Immature natural killer cell (primary cell): ENCODE data around the gene RSRC1. TPM values are rescaled to one million over a fixed set of nuclear protein-coding genes. Genes with fewer than 3 reads are reported as not detected.

Experiments used
- DNase-seq, 3 donors: peaks; one replicate each; pipeline ENCODE4 v3.0.0; 2022; ENCODE audit warnings: mixed read lengths in 1 of 3
- H3K27ac Mint-ChIP-seq, 6 donors: one replicate each; pipeline ENCODE4 v1.8.0; 2020; ENCODE audit warnings: mixed read lengths in 6 of 6, mild to moderate bottlenecking in 5 of 6, inconsistent platforms in 4 of 6, moderate library complexity in 3 of 6
- H3K27me3 Mint-ChIP-seq, 3 donors: one replicate each; pipeline ENCODE4 v1.8.0; 2020 to 2021; ENCODE audit warnings: low read depth in 3 of 3, mild to moderate bottlenecking in 3 of 3, mixed read lengths in 3 of 3, moderate library complexity in 3 of 3, inconsistent platforms in 1 of 3
- H3K36me3 Mint-ChIP-seq, 3 donors: one replicate each; pipeline ENCODE4 v1.8.0; 2020; ENCODE audit warnings: mixed read lengths in 3 of 3, inconsistent platforms in 2 of 3, mild to moderate bottlenecking in 2 of 3
- H3K4me1 Mint-ChIP-seq, 2 donors: one replicate each; pipeline ENCODE4 v1.8.0; 2020; ENCODE audit warnings: inconsistent platforms in 2 of 2, mild to moderate bottlenecking in 2 of 2, mixed read lengths in 2 of 2, moderate library complexity in 1 of 2
- H3K4me3 Mint-ChIP-seq, 5 donors: one replicate each; pipeline ENCODE4 v1.8.0; 2020; ENCODE audit warnings: mild to moderate bottlenecking in 5 of 5, mixed read lengths in 5 of 5, inconsistent platforms in 3 of 5, moderate library complexity in 3 of 5
- H3K9me3 Mint-ChIP-seq, 6 donors: one replicate each; pipeline ENCODE4 v1.8.0; 2020; ENCODE audit warnings: mild to moderate bottlenecking in 6 of 6, mixed read lengths in 6 of 6, inconsistent platforms in 4 of 6, moderate library complexity in 3 of 6
- polyA plus RNA-seq, 3 donors: library from polyadenylated mRNA; unstranded; fragments of 300-500 nt; fragmentation: Illumina TruSeq; gene quantifications; one replicate each; pipeline ENCODE4 v1.2.3, GENCODE V29; 2021

RSRC1 gene
- polyA plus RNA-seq, 3 donors from 2014 or later = 15.4 to 37.9 (median 37.1) TPM

GRCh38 chr3:158552124-158552523 is 442.2 kb downstream of the RSRC1 start:
- Mint-ChIP-seq H3K27me3 (peaks cover 0 to 5% (median 4%) of the 10 kb centered on the region in 3 donors), H3K9me3 (peaks cover 0 to 4% (median 0%) of the 10 kb centered on the region in 6 donors), H3K27ac (no peak overlapping the region)

GRCh38 chr3:158559504-158559903 is 449.6 kb downstream of the RSRC1 start:
- H3K27ac Mint-ChIP-seq = no peak overlapping the region
- DNase-seq = no peak
- no peaks in the 10 kb centered on the region for H3K4me1 Mint-ChIP-seq
- H3K4me3 Mint-ChIP-seq = no peak overlapping the region
- peaks cover under 1 to 5% (median 3%) of the 10 kb centered on the region in 3 donors for H3K27me3 Mint-ChIP-seq
- H3K9me3 Mint-ChIP-seq = peaks cover 0 to 5% (median 0%) of the 10 kb centered on the region in 6 donors
- no peaks in the 10 kb centered on the region for H3K36me3 Mint-ChIP-seq

More at GRCh38 chr3:158552124-158552523, 442.2 kb downstream of the RSRC1 start:
- Mint-ChIP-seq H3K4me3 (no peak overlapping the region), H3K36me3 (peaks cover 7 to 23% (median 13%) of the 10 kb centered on the region in 3 donors), H3K4me1 (no peaks in the 10 kb centered on the region)
- DNase-seq = no peak

- peaks cover 0 to 11% (median 0%) of the 10 kb centered on the region in 6 donors for H3K9me3 Mint-ChIP-seq
- H3K4me1 Mint-ChIP-seq = no peaks in the 10 kb centered on the region
- H3K27ac Mint-ChIP-seq = no peak overlapping the region
- peaks cover 2 to 10% (median 6%) of the 10 kb centered on the region in 3 donors for H3K27me3 Mint-ChIP-seq
- no peak overlapping the region for H3K4me3 Mint-ChIP-seq
- H3K36me3 Mint-ChIP-seq = no peaks in the 10 kb centered on the region
- no peak for DNase-seq
Observed at GRCh38 chr3:158560979-158561378, 451.1 kb downstream of the RSRC1 start.

- Mint-ChIP-seq H3K9me3 (peaks cover 0 to 9% (median 0%) of the 10 kb centered on the region in 6 donors), H3K27me3 (peaks cover 2 to 12% (median 8%) of the 10 kb centered on the region in 3 donors), H3K36me3 (no peaks in the 10 kb centered on the region), H3K4me1 (no peaks in the 10 kb centered on the region), H3K27ac (no peak overlapping the region), H3K4me3 (no peak overlapping the region)
- no peak for DNase-seq
Observed at GRCh38 chr3:158562674-158563073, 452.8 kb downstream of the RSRC1 start.

GRCh38 chr3:158563076-158563475 is 453.2 kb downstream of the RSRC1 start:
- DNase-seq = no peak
- H3K4me1 Mint-ChIP-seq = no peaks in the 10 kb centered on the region
- H3K36me3 Mint-ChIP-seq = no peaks in the 10 kb centered on the region
- H3K27ac Mint-ChIP-seq = no peak overlapping the region
- H3K9me3 Mint-ChIP-seq = peaks cover 0 to 12% (median under 1%) of the 10 kb centered on the region in 6 donors
- H3K4me3 Mint-ChIP-seq = no peak overlapping the region
- peaks cover 2 to 15% (median 8%) of the 10 kb centered on the region in 3 donors for H3K27me3 Mint-ChIP-seq

GRCh38 chr3:158565076-158565475 is 455.2 kb downstream of the RSRC1 start:
- Mint-ChIP-seq H3K9me3 (peaks cover 0 to 14% (median 2%) of the 10 kb centered on the region in 6 donors), H3K27me3 (peaks cover 2 to 15% (median 12%) of the 10 kb centered on the region in 3 donors), H3K4me3 (no peak overlapping the region), H3K4me1 (peaks cover 0 to under 1% of the 10 kb centered on the region in 2 donors), H3K27ac (no peak overlapping the region), H3K36me3 (no peaks in the 10 kb centered on the region)
- DNase-seq = no peak

GRCh38 chr3:158568784-158569183 is 458.9 kb downstream of the RSRC1 start:
- Mint-ChIP-seq H3K4me1 (peaks cover 11 to 14% of the 10 kb centered on the region in 2 donors), H3K27ac (no peak overlapping the region), H3K27me3 (peaks cover 5 to 20% (median 20%) of the 10 kb centered on the region in 3 donors), H3K9me3 (peaks cover 0 to 19% (median 3%) of the 10 kb centered on the region in 6 donors), H3K36me3 (no peaks in the 10 kb centered on the region), H3K4me3 (no peak overlapping the region)
- no peak for DNase-seq

GRCh38 chr3:158569794-158570193 is 459.9 kb downstream of the RSRC1 start:
- Mint-ChIP-seq H3K36me3 (no peaks in the 10 kb centered on the region), H3K4me1 (peaks cover 11 to 14% of the 10 kb centered on the region in 2 donors), H3K4me3 (no peak overlapping the region), H3K27me3 (peaks cover 3 to 20% (median 18%) of the 10 kb centered on the region in 3 donors), H3K27ac (peak overlapping the region in 2 of 6 donors; percentile 36 to 81), H3K9me3 (peaks cover 0 to 19% (median 3%) of the 10 kb centered on the region in 6 donors)
- DNase-seq = no peak

GRCh38 chr3:158570999-158571702 is 461.3 kb downstream of the RSRC1 start, which contains the start of gene MLF1:
Gene MLF1 (plus strand): TSS chr3:158571194. CDS start chr3:158571301, 107 bp downstream.
- Mint-ChIP-seq H3K36me3 (no peaks in the 10 kb centered on the region), H3K27me3 (peaks cover 3 to 18% (median 10%) of the 10 kb centered on the region in 3 donors), H3K4me3 (peak within 1 kb of the TSS; percentile 79 to 89 (median 84)), H3K27ac (peak within 1 kb of the TSS in 5 of 6 donors; percentile 66 to 93 (median 81)), H3K4me1 (peaks cover 11 to 14% of the 10 kb centered on the region in 2 donors), H3K9me3 (peaks cover 0 to 19% (median 3%) of the 10 kb centered on the region in 6 donors)
- DNase-seq = peak; percentile 66 to 80 (median 78)

- peaks cover 7 to 16% (median 8%) of the 10 kb centered on the region in 3 donors for H3K27me3 Mint-ChIP-seq
- peaks cover 0 to 19% (median 3%) of the 10 kb centered on the region in 6 donors for H3K9me3 Mint-ChIP-seq
- H3K36me3 Mint-ChIP-seq = no peaks in the 10 kb centered on the region
- peaks cover 11 to 14% of the 10 kb centered on the region in 2 donors for H3K4me1 Mint-ChIP-seq
- DNase-seq = no peak
- H3K4me3 Mint-ChIP-seq = peak overlapping the region in 1 of 5 donors; percentile 23
- H3K27ac Mint-ChIP-seq = no peak overlapping the region
Observed at GRCh38 chr3:158571969-158572765, 462.3 kb downstream of the RSRC1 start.

GRCh38 chr3:158572766-158573060 is 462.8 kb downstream of the RSRC1 start:
- no peak for DNase-seq
- peaks cover 7 to 16% (median 8%) of the 10 kb centered on the region in 3 donors for H3K27me3 Mint-ChIP-seq
- peak overlapping the region in 1 of 5 donors; percentile 41 for H3K4me3 Mint-ChIP-seq
- H3K9me3 Mint-ChIP-seq = peaks cover 0 to 19% (median 3%) of the 10 kb centered on the region in 6 donors
- H3K27ac Mint-ChIP-seq = no peak overlapping the region
- H3K36me3 Mint-ChIP-seq = no peaks in the 10 kb centered on the region
- peaks cover 11 to 14% of the 10 kb centered on the region in 2 donors for H3K4me1 Mint-ChIP-seq

GRCh38 chr3:158573714-158574113 is 463.8 kb downstream of the RSRC1 start:
- Mint-ChIP-seq H3K36me3 (no peaks in the 10 kb centered on the region), H3K27me3 (peaks cover 7 to 16% (median 11%) of the 10 kb centered on the region in 3 donors), H3K9me3 (peaks cover 0 to 13% (median 2%) of the 10 kb centered on the region in 6 donors), H3K4me1 (peaks cover 11 to 14% of the 10 kb centered on the region in 2 donors), H3K4me3 (no peak overlapping the region), H3K27ac (no peak overlapping the region)
- no peak for DNase-seq

- peaks cover 7 to 11% (median 9%) of the 10 kb centered on the region in 3 donors for H3K27me3 Mint-ChIP-seq
Observed at GRCh38 chr3:158574646-158575045, 464.8 kb downstream of the RSRC1 start.

GRCh38 chr3:158590223-158590622 is 480.3 kb downstream of the RSRC1 start:
- Mint-ChIP-seq H3K27me3 (peaks cover 0 to 4% (median 3%) of the 10 kb centered on the region in 3 donors), H3K4me1 (no peaks in the 10 kb centered on the region), H3K9me3 (no peaks in the 10 kb centered on the region), H3K27ac (no peak overlapping the region), H3K4me3 (no peak overlapping the region), H3K36me3 (no peaks in the 10 kb centered on the region)
- DNase-seq = no peak

More at GRCh38 chr3:158574646-158575045, 464.8 kb downstream of the RSRC1 start:
- Mint-ChIP-seq H3K27ac (no peak overlapping the region), H3K4me3 (no peak overlapping the region), H3K4me1 (peaks cover 11 to 14% of the 10 kb centered on the region in 2 donors), H3K36me3 (no peaks in the 10 kb centered on the region), H3K9me3 (peaks cover 0 to 12% (median 2%) of the 10 kb centered on the region in 6 donors)
- DNase-seq = no peak
